ENCODE data around the gene DCUN1D2.

DNA sequence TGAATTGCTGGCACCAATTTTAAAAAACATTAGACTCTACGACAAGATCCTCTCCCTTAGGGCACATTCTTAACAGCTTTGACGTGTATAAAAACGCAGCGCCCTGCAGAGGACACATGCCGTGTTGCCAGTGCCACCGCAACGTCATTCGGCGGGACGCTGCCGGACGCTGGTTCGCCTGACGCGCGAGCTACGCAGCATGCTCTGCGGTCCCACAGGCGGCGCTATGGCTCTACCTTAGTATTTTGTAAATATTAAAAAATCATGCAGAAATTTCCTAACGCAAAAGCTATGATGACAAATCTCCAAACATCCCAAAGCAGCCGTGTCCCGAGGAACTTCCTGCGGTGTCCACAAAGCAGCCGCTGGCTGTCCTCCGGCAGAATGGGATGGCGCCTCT is 33.0 kb downstream of the DCUN1D2 start:
- TF ChIP-seq, protein P1, sequence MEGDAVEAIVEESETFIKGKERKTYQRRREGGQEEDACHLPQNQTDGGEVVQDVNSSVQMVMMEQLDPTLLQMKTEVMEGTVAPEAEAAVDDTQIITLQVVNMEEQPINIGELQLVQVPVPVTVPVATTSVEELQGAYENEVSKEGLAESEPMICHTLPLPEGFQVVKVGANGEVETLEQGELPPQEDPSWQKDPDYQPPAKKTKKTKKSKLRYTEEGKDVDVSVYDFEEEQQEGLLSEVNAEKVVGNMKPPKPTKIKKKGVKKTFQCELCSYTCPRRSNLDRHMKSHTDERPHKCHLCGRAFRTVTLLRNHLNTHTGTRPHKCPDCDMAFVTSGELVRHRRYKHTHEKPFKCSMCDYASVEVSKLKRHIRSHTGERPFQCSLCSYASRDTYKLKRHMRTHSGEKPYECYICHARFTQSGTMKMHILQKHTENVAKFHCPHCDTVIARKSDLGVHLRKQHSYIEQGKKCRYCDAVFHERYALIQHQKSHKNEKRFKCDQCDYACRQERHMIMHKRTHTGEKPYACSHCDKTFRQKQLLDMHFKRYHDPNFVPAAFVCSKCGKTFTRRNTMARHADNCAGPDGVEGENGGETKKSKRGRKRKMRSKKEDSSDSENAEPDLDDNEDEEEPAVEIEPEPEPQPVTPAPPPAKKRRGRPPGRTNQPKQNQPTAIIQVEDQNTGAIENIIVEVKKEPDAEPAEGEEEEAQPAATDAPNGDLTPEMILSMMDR (IDR thresholded peaks at IDR 0.05): no peak
- no peak for TF ChIP-seq POLR2A (IDR thresholded peaks at IDR 0.05)
